Hematopoietic multipotent progenitor cell treated with erythropoietin and hydrocortisone succinate and interleukin-3 and kit ligand, for 17 days (in vitro differentiated cells): ENCODE data around the gene DHRS3.

Experiments used
- DNase-seq: peaks from one replicate; pipeline ENCODE4 v3.0.0-alpha.2; 2015; ENCODE audit warnings: low spot score

The DHRS3 gene

DNA sequence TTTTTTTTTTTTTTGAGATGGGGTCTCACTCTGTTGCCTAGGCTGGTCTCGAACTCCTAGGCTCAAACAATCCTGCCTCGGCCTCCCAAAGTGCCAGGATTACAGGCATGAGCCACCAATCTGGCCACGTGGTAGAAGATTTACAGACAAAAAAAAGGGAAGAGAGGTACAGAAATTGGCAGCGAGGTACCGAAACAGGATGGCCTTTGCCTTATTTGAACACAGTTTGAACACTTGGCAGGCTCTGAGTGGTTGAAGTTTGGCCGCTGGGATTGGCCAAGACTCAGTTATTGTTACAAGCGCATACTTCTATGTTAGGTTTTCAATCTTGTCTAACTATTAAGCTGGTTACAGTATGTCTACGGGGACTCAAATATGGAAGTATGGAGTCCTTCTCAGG lies 19.7 kb upstream of the DHRS3 start:
- no peak for DNase-seq

DNA sequence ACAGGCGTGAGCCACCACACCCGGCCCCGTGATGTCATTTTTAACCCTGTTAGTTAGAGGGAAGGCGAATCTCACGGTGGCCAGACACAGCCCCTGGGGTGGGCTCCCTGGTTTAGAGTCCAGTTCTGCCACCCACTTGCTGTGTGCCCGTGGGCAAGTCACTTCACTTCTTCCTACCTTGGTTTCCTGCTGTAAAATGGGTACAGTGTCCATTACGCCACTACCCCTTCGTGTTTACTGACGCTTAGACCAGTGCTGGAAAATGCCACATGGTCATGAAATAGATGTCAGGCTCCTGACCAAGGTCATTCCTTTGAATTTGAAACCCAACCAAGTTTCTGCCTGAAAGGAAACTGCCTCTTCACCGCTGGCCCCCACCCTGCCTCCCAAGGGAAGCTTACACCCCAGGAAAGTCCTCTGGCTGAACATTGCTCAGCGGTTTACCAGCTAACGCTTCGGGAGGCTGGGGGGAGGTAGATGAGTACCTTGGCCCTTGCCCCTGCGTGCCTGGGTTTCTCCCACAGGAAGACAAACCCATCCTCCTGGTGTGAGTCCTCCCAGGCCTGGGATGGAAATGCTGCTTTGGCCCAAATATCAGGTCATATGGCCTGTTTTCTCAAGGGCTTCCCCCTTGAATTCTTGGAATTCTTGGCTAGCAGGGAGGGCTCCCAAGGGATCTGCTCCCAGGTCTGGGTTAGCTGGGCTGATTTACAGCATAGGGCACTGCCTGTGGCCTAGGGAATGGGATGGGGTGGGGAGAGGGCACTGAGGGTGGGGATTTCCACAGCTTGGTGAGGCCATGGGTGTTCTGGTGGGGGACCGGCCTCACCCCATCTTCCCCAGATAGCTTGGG lies 18.3 kb upstream of the DHRS3 start:
- DNase-seq = no peak

DNA sequence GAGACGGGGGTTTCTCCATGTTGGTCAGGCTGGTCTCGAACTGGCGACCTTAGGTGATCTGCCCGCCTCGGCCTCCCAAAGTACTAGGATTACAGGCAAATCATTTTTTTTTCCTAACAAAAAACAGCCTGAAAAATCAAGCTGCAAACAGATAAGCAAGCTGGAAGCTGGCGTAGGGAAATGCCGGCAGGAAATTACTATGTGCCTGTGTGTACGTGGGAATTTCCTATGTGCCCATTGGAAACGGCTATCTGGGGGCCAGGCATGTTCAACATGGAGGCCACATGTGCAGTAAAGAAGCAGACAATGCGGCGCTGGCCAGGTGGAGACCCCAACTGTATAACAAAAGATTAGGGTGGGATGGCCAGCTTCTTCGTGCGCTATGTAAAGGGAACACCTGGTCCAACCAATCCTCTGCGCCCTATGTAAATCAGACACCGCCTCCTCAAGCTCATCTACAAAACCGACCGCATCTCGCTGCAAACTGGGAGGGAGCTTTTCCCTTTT lies 16.7 kb upstream of the DHRS3 start:
- no peak for DNase-seq

DNA sequence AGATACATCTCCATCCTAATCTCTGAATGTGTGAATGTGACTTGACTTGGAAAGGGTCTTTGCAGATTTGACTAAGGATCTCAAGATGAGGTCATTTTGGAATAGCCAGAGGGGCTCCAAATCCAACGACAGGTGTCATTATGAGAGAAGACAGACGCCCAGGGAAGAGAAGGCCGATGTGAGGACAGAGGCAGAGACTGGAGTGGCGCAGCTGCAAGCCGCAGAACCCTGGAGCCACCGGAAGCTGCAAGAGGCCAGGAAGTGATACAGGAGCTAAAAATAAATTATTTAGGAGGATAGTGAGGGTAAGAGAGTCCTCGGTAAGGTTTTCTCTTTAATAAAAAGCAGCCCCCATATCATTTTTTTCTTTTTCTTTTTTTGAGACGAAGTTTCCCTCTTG lies 16.1 kb upstream of the DHRS3 start:
- DNase-seq = no peak

DNA sequence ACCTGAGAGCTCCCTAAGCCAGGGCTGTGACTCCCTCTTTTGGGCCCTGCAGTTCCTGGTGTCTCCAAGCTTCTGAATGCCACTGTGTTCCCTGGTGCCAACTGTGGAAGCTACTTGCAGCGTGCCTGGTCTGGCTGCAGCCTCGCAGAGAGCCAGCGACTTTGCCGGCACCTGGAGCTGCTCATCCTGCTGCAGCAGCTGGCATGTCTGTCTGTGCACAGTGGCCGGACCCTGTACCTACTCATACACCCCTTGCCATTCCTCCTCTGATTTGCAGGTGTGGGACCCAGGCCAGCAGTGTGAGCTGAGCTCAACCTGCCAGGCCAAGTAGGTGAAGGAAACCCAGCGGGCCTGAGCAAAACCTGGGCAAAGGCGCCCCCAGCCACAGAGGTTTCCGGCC lies 13.6 kb upstream of the DHRS3 start:
- DNase-seq = no peak

DNA sequence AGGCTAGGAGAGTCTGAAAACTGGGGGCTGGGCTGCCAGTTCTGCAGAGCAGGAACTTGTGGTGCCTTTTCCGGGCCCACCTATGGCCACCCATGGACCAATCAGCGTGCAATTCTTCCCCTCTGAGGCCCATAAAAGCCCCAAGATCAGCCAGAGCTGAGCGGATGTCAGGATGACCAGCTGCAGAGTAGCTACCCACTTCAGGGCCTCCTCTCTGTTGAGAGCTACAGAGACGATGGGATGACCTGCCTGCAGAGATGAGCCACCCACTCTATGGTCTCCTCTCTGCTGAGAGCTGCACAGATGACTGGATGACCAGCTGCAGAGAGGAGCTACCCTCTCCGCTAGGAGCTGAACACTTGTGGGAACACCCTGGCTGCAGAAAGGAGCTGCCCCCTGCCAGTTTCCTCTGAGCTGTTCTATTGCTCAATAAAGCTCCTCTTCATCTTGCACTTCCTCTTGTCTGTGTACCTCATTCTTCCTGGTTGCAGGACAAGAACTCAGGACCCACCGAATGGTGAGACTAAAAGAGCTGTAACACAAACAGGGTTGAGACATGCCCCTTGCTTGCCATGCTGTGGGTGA lies 13.0 kb upstream of the DHRS3 start:
- no peak for DNase-seq

DNA sequence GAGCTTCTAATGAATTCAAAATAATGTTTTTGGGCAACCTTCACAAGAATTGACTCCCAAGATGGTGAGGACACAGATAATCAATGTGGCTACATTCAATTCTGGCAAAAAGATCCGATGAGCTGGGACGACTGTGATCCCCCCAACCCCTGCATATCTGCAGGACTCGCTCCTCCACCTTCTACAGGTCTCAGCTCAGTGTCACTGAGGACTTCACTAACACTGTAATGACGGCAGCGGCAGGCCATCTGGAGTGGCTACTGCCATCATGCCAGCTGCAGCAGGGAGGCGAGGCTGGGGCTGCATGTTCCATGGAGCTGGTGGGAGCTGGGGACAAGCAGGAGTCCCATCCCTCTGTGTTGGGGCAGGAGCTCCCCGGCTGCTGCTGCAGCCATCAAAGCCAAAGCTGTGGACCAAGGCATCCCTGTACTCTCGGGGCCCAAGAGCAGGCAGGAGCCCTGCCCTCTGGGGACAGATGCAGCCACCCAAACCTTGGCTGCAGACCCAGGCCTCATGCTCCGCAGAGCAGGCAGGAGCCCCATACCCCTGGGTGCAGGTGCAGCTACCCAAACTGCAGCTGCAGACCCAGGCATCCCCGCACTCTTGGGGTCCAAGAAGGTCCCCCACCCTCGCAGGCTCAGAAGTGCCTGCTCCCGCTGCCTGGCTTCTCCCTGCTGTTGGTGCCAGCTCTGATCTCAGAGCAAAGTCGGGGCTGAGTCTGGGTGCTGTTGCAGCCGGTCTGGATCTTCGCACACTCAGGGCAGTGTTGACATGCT lies 12.2 kb upstream of the DHRS3 start:
- no peak for DNase-seq

DNA sequence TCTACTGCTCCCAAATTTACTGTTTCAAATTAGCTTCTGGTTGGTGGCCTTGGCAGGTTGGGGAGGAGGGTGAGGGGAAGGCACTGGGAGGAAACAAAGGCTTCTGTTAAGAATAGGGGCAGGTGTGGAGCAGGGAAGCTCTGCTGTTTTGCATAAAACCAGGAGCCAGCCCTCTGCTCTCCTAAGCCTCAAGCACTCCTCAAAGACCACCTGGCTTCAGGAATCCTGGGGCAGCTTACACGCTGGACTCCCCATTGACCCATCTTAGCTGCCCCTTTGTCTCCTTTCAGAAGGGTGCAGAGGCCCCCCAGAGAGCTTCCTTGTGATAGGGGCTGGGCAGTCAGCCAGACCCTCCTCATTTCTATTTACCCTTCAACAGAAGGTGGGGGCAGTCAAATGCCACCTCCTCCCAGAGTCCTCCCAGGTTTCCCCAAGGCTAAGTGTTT lies 11.5 kb upstream of the DHRS3 start:
- no peak for DNase-seq

DNA sequence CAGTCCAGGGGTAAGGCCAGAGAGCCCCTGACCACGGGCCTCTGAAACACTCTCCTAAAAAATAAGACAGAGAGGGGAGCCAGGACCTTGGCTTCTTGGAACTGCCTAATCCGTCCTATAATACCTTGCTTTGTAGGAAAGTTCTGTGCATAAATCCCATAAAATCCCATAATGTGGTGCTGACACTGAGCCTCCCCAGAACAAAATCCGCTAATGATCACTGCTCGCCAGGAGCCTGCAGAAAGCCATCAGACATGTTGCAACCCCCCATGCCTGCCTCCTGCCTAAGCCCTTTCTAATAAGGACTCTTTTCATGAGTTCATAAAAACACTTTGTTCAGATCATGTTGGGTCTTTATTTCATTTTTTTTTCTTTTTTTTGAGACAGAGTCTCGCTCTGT lies 9.3 kb upstream of the DHRS3 start:
- no peak for DNase-seq

DNA sequence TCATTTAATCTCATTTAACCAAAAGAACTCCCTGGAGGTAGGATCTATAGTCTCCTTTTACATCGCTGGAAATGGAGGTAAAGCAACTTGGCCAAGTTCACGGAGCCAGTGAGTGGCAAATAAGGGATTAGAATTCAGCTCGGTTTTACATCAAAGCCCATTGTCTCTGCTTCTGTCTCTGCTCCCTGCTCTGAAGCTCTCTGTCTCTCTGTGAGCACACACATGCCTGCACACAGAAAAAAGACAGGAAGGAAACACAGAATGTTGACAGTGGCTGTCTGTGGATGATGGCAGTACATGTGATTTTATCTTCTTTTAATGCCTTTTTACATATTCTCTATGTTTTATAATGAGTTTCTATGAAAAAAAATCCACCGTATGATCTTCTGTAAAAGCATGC lies 8.9 kb upstream of the DHRS3 start:
- DNase-seq = no peak

DNA sequence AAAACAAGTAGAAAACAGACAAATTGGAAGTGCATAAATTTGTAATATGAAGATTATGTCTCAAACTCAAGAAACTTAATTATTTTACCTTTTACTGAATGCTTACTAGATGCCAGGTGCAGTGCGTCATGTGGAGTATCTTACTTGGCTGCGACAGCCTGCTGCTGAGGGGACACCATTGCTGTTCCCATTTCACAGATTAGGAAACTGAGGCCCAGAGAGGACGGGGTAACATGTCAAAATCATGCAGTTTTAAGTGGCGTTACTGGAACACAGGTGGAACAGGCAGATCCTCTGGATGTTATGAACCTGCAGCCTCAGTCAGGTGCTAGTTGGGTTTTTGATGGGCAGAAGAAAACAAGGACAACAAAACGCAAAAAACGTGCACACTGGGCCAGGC lies 7.3 kb upstream of the DHRS3 start:
- DNase-seq = no peak

DNA sequence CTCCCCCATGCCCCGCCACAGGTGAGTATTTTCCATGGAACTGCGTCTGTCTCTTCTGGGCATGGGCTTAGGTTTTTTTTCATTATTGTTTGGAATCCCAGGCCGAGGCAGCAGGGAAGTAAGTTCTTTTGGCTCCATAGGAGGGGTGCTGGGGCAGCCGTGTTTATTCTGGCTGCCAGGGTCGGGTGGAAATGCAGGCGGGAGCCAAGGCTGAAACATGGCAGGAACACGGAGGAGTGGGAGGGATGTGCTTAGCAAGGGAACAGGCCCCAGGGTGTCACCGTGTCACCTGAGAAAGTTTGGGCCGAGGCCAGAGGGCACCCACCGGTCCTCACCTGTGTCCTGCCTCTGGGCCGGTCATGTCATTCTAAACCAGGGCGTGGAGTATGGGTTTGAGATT lies 4.5 kb upstream of the DHRS3 start:
- DNase-seq = no peak

DNA sequence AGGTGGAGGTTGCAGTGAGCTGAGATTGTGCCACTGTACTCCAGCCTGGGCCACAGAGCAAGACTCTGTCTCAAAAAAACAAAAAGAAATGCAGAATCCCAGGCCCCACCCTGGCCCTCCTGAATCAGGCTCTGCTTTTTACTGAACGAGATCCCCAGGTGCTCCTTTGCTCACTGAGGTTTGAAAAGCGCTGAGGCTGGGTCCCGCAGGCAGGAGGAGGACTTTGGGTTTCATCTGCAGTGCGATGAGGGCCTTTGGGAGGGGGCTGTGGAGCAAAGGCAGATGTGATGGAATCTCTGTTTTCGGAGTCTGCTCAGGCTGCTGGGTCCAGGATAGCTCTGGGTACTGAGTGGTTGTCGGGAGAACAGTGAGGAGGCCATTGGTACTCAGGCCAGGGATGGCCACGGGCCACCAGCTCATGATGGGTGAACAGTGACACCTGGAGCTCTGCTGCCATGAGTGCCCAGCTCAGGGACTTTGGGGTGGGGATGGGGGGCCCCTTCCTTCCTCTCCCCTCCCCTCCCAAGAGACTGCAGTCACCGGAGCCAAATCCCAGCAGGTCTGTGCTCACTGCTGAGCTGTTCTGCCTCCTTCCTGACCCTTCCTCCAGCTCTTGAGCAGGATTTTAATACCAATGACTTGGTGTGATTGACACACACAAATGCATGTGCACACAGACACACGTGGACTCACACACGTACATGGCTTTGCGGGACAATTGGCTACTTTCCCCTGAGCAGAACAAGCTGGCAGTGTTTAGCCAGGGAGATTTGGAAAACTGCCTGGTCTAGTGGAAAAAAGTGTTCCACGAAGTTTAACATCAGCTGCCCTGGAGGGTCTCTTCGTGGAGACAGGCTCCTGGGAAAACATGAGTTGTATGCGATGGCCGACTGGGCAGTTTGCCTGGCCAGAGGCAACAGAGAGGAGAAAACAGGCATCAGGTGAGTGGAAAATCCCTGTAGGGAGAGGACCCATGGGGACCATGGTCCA lies 3.6 kb upstream of the DHRS3 start:
- DNase-seq = no peak

DNA sequence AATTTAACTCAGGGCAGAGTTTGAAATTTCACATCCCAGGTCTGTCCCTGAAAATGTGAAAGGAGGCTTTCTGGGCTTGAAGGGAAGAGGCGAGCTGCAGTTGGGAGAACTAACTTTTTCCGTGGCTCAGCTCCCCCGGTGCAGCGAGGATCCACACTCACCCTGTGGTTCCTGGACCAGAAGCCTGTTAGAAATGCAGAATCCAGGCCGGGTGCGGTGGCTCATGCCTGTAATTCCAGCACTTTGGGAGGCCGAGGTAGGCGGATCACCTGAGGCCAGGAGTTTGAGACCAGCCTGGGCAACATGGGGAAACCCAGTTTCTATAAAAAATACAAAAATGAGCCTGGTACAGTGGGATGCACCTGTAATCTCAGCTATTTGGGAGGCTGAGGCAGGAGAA lies 2.9 kb upstream of the DHRS3 start:
- no peak for DNase-seq

DNA sequence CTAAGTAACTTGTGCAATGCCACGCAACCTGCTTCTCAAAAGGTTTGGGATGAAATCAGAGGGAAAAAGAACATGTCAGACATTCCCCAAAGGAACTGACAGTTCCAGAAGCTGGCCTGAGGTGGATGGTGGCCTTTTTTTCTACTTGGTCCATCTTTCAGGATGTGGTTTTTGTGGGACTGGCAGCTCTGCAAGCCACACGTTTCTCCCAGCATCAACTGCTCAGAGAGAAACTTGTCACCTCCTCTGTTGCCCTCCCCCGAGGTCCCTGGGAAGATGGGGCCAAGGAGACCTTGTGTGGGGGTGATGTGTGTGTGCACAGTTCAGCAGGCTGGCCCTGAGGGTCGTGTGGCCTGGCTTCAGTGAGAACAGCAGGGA lies 2.5 kb upstream of the DHRS3 start:
- no peak for DNase-seq

DNA sequence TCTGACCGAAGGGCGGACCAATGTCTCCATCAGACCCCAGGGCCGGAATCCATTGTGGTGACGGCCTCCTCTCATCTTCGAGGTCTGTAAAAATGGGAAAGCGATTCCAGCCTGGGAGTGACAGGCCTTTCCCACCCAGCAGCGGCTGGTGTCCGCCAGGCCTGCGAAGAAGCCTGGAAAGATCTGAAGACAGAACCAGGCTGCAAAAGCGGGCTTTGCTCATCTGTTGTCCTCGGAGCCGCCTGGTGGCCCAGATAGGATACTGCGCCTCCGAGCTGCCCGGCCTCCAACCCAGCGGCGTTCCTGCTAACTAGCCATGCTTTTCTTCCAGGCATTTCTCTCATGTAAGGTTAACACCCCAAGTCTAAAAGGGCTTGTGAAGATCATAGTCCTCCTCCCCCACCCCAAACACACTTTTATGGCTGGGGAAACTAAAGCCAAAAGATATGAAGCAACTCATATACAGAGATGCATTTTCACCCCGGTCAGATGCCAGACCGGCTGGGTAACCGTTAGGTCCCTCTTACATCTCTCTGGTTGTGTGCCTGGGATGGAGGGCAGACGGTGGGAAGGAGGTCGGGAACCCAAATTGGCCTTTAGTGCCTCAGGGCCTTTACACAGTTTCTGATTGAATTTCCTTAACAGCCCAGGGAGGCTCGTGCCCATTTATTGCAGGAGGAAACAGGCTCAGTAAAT lies 1.9 kb upstream of the DHRS3 start:
- peak; percentile 65 for DNase-seq

DNA sequence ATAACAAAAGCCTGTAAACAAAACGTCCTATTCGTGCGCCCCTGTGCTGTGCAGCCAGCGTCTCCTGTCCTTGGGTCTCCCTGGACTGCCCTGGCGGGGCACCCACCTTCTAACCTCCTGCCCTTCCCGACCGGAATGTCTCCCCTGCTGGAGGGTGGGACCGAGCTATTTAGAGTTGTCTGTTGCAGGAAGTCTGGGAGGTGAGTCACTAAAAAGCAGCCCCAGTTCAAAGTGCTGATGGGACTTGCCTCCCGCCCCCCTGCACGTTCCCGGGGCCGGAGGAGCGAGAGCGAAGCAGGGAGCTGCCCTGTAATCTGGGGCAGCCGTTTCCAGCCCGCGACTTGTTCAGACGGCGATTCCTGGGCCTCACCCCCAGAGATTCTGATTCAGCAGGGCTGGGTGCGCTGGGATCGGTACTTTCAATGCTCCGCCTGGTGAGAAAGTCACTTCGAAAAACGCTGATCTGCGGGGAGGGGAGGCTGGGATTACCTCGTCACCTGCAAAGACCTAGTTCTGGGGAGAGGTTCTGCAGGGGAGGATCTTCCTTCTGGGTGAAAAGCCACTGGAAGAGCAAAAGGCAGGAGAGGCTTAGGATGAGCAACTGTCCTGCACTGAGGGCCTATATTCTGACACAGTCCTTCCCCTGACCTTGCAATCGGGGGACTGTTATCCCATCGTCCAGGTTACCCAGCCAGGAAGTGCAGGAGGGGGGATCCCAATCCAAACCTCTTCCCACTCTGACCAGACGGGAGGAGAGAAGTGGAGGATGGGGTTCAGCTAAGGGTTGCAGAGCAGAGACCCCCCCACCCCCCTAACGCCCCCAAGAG lies 1.2 kb upstream of the DHRS3 start:
- DNase-seq = peak; percentile 14

DNA sequence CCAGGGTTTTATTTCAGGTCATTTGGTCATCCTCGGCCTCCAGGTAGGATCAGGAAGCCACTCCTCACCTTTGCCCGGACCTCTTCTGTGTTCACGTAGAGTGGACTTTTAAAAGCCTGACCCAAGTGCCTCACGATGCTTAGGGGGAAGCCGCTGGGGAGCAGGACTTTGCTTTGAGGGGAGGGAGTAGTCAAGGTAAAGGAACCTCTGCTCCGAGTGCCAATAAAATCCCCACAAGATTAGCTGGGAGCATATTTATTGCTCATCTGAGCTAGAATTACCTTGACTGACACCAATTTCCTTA lies 603 bp upstream of the DHRS3 start:
- no peak for DNase-seq

DNA sequence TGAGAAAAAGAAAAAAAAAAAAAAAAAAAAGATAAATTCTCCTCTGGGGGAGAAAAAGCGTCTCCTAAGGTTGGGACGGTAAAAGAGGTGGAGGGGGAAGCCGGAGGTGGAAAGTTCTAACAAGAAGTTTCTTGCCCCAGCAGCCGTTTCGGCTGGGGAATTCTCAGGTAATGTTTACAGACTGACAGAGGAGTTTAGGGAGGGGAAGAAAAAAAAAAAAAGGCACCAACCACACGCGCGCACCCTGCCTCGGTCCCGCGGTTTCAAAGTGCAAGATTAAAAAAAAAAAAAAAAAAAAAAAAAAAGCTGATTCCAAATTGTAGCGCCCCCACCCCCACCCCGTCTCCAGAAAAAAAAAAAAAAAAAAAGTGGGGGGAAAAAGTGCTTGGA lies 504 bp downstream of the DHRS3 start:
- DNase-seq = no peak

DNA sequence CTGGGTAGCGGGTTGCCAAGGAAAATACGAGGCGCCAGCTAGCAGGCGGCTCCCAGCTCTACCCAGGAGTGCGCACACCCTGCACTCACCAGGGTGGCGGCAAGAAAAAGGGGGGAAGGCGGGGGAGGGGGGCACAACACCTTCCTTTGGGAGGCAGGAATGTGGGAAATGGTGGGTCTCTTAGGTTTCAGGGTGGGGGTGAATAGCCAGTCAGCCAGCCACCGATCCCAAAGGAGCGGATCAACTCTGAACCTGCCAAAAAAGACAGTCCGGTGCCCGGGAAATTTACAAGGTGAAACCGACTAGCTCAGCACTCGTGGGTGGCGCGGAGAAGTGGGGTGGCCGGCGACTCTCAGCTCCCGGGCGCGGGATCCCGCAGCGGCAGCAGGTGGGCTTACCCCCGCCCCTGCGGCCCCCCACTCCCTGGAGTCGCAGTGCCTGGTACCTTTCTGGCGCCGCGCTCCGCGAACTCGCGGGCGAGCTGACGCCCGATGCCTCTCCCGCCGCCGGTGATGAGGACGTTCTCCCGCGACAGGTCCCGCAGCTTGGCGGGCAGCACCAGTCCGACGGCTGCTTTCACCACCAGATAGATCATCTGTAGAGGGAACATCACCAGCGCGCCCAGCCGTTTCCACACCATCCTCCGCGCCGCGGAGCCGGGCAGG lies 1.2 kb downstream of the DHRS3 start:
- no peak for DNase-seq
